ENCODE measurements around the gene LUZP1. TPM values are rescaled to one million over a fixed set of nuclear protein-coding genes. Genes with fewer than 3 reads are reported as not detected.

Gene LUZP1
- total RNA-seq, 4 donors from 2014 or later, result 21.4 to 28.2 (median 25.0) TPM

DNA sequence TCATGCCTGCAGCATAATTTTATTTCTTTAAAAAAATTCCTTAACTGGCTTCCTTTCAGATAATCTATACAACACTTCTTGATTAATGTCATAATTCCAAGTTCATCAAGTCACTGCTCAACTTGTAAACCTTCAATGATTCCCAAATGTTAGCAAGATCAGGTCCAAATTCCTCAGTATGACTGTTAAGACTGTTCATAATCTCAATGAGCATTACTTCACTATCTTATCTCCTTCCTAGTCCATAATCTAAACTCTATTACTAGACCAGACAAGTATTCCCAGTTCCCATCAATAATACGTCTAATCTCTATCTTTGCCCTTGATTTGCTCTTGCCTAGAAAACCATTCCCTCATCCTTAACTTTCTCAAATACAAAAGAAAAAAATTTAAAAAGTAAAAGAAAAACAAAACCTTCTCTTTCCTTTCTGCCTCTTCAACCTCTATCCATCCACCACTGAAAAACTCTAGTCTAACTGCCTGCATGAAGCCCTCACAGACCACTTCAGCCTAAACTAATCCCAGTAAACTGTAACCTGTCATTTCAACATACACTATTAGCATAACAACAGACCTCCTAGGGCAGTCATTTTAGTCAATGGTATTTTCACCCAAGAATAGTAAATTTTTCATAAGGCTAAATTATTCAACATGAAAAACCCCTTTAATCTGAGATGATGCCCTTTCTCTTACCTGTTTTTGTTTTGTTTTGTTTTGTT is 15.5 kb downstream of the LUZP1 start:
- H3K27ac ChIP-seq, result no peak overlapping the region
- intact Hi-C loops (cut with DNase I), result no loop called here
- TF ChIP-seq, protein P1, sequence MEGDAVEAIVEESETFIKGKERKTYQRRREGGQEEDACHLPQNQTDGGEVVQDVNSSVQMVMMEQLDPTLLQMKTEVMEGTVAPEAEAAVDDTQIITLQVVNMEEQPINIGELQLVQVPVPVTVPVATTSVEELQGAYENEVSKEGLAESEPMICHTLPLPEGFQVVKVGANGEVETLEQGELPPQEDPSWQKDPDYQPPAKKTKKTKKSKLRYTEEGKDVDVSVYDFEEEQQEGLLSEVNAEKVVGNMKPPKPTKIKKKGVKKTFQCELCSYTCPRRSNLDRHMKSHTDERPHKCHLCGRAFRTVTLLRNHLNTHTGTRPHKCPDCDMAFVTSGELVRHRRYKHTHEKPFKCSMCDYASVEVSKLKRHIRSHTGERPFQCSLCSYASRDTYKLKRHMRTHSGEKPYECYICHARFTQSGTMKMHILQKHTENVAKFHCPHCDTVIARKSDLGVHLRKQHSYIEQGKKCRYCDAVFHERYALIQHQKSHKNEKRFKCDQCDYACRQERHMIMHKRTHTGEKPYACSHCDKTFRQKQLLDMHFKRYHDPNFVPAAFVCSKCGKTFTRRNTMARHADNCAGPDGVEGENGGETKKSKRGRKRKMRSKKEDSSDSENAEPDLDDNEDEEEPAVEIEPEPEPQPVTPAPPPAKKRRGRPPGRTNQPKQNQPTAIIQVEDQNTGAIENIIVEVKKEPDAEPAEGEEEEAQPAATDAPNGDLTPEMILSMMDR (IDR thresholded peaks at IDR 0.05), result no peak
- TF ChIP-seq POLR2A (IDR thresholded peaks at IDR 0.05), result no peak
- H3K4me1 ChIP-seq, result peaks cover 4 to 7% of the 10 kb centered on the region in 2 donors
- H3K27me3 ChIP-seq, result no peaks in the 10 kb centered on the region
- WGBS, 2 donors, result 88 to 90% methylated on average over 1 of the region's 1 CpG
- H3K36me3 ChIP-seq, result no peaks in the 10 kb centered on the region
- H3K9me3 ChIP-seq, result no peaks in the 10 kb centered on the region
- DNase-seq, result no peak
- H3K4me3 ChIP-seq (replicated peaks in 1 of 3), result no peak overlapping the region

DNA sequence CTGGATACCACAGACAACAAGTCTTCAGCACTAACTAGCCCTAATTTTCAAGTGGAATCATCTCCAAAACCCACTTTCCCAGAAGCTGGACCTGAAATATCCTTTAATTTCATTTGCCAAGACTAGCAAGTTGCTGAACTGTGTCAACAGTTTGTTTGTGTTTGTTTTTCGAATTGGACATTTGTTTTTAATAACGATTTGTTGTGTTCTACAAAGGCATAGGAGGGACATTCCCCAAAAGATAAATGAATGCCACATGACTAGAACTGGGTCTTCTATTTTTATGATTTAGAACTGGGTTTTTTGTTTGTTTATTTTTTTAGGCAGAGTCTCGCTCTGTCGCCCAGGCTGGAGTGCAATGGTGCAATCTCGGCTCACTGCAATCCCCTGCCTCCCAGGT is 17.9 kb downstream of the LUZP1 start:
- H3K27ac ChIP-seq, result no peak overlapping the region
- no peak overlapping the region for H3K4me3 ChIP-seq (replicated peaks in 1 of 3)
- intact Hi-C loops (cut with DNase I), result no loop called here
- H3K4me1 ChIP-seq, result peaks cover 4 to 7% of the 10 kb centered on the region in 2 donors
- no peaks in the 10 kb centered on the region for H3K9me3 ChIP-seq
- no peak for DNase-seq
- no peaks in the 10 kb centered on the region for H3K27me3 ChIP-seq
- TF ChIP-seq, protein P1 (IDR thresholded peaks at IDR 0.05), result no peak
- TF ChIP-seq POLR2A (IDR thresholded peaks at IDR 0.05), result no peak
- H3K36me3 ChIP-seq, result no peaks in the 10 kb centered on the region
- WGBS, 2 donors, result 70 to 74% methylated on average over 5 of the region's 5 CpGs

DNA sequence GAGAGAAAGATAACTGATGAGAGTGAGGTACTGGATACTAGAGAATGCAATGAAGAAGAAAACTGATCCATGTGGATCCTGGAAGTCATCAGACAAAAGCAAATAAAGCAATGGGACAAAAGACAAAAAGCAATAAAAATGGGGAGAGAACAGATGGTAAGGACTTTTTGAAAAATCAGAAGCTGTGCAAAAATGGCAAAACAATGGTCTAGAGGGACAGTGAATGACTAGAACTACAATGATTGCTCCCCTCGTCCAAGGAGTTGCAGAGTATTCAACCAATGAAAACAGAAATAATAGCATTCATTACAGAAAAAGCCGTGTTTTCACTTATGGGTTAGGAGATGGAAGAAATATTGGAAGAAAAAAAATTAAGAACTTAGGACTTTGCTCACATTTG is 18.5 kb downstream of the LUZP1 start:
- Histone ChIP-seq H3K27me3 (no peaks in the 10 kb centered on the region), H3K36me3 (no peaks in the 10 kb centered on the region), H3K4me1 (peaks cover 4 to 7% of the 10 kb centered on the region in 2 donors), H3K27ac (no peak overlapping the region), H3K4me3 (replicated peaks in 1 of 3) (no peak overlapping the region), H3K9me3 (no peaks in the 10 kb centered on the region)
- 53 to 62% methylated on average over 2 of the region's 2 CpGs for WGBS, 2 donors
- intact Hi-C loops (cut with DNase I), result no loop called here
- TF ChIP-seq POLR2A (IDR thresholded peaks at IDR 0.05), result no peak
- TF ChIP-seq, protein P1 (IDR thresholded peaks at IDR 0.05), result no peak
- DNase-seq, result no peak

DNA sequence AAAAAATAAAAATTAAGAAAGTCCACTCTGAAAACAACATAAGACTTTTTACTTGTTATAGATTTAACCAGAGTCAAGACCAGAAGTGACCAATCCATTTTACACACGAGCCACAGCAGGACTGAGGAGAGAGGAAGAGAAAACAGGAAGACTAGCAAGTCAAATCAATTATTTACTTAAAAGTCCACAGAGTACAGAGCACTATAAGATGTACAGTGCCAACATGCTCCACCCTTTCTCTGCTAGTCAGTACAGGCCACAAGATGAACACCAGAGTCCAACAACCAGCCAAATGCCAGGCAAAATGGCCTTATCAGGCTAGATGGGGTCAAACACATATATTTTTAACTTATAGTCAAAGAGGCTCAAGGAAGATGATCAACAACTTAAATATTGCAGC is 19.5 kb downstream of the LUZP1 start:
- no peak for DNase-seq
- WGBS, 2 donors, result 57 to 63% methylated on average over 1 of the region's 1 CpG
- no peaks in the 10 kb centered on the region for H3K36me3 ChIP-seq
- no peak overlapping the region for H3K27ac ChIP-seq
- no peak for TF ChIP-seq POLR2A (IDR thresholded peaks at IDR 0.05)
- TF ChIP-seq, protein P1 (IDR thresholded peaks at IDR 0.05), result no peak
- H3K4me3 ChIP-seq (replicated peaks in 1 of 3), result no peak overlapping the region
- H3K27me3 ChIP-seq, result no peaks in the 10 kb centered on the region
- no peaks in the 10 kb centered on the region for H3K9me3 ChIP-seq
- intact Hi-C loops (cut with DNase I), result no loop called here
- peaks cover 4 to 7% of the 10 kb centered on the region in 2 donors for H3K4me1 ChIP-seq

DNA sequence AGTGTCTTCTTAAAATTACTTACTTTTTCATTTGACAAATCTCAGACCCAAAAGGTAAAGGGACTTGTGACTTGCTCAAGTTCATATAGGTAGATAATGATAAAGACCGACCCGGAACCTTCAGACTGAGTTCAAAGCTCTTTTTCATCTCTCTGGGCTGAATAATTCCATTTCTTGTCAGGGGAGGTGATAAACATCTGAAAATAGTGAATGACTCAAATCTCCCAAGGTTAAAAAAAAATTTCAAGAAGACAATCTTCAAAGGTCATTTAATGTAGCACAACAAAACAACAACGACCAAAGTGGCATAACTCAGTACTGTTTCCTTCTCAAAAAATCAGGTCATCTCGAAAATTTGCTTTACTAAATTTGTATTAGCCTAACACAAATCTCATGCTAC is 20.6 kb downstream of the LUZP1 start:
- no peak for DNase-seq
- TF ChIP-seq, protein P1 (IDR thresholded peaks at IDR 0.05), result no peak
- no peak for TF ChIP-seq POLR2A (IDR thresholded peaks at IDR 0.05)
- Histone ChIP-seq H3K4me3 (replicated peaks in 1 of 3) (no peak overlapping the region), H3K36me3 (no peaks in the 10 kb centered on the region), H3K27ac (no peak overlapping the region), H3K27me3 (no peaks in the 10 kb centered on the region), H3K9me3 (no peaks in the 10 kb centered on the region), H3K4me1 (peaks cover 4 to 7% of the 10 kb centered on the region in 2 donors)
- intact Hi-C loops (cut with DNase I), result no loop called here
- 71 to 75% methylated on average over 4 of the region's 4 CpGs for WGBS, 2 donors
